ENCODE data around the gene PAK6.

DNA sequence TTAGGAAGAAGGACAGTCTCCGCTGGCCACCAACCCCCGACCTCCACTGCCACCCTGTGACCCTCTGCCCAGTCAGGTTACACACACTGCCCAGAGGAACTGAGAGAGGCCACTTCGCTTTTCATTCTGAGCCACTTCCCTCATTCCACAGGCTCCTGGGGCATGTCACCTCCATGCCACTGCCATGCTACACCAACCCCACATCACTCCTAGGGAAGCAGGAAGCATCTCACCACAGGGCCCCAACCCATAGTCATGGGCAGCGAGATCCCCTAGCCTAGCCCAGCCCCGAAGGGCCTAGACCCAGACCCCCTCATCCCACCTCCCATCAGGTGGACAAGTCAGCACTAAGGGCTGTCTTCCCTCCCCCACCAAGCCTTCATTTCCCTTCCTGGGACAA lies 67.5 kb downstream of the PAK6 start:
- TF ChIP-seq RAD21 (conservative IDR thresholded peaks at IDR 0.05) (no peak), EP300 (conservative IDR thresholded peaks at IDR 0.05; ENCODE audit: poor library complexity, severe bottlenecking) (no peak)
- TF ChIP-seq, protein P1, sequence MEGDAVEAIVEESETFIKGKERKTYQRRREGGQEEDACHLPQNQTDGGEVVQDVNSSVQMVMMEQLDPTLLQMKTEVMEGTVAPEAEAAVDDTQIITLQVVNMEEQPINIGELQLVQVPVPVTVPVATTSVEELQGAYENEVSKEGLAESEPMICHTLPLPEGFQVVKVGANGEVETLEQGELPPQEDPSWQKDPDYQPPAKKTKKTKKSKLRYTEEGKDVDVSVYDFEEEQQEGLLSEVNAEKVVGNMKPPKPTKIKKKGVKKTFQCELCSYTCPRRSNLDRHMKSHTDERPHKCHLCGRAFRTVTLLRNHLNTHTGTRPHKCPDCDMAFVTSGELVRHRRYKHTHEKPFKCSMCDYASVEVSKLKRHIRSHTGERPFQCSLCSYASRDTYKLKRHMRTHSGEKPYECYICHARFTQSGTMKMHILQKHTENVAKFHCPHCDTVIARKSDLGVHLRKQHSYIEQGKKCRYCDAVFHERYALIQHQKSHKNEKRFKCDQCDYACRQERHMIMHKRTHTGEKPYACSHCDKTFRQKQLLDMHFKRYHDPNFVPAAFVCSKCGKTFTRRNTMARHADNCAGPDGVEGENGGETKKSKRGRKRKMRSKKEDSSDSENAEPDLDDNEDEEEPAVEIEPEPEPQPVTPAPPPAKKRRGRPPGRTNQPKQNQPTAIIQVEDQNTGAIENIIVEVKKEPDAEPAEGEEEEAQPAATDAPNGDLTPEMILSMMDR (IDR thresholded peaks at IDR 0.05; ENCODE audit: poor library complexity, severe bottlenecking) = no peak

Data from neural cell (in vitro differentiated cells).